Astrocyte (in vitro differentiated cells and primary cell): ENCODE data around the gene WIPF2. TPM values are rescaled to one million over a fixed set of nuclear protein-coding genes. Genes with fewer than 3 reads are reported as not detected.

ENCODE experiments used
- DNase-seq: peaks from one replicate; pipeline ENCODE4 v3.0.0-alpha.2; 2010; ENCODE audit warnings: low read depth
- FAIRE-seq: peaks from 2 replicates; lab custom pipeline; 2011; peaks lifted over from hg19 to GRCh38; lab: Jason Lieb, UNC
- H2AFZ ChIP-seq: 2 replicates; pipeline ENCODE4 v1.6.0; 2012; ENCODE audit warnings: low read depth, low read length, inconsistent platforms
- H3K27ac ChIP-seq: 2 replicates; pipeline ENCODE4 v1.5.1; 2011; ENCODE audit warnings: low read depth, low read length, inconsistent platforms
- H3K27me3 ChIP-seq: 2 replicates; pipeline ENCODE4 v1.6.0; 2011; ENCODE audit warnings: low read length, inconsistent platforms; ENCODE audit not compliant: insufficient read depth
- H3K36me3 ChIP-seq: 2 replicates; pipeline ENCODE4 v1.5.1; 2011; ENCODE audit warnings: low read length, inconsistent platforms; ENCODE audit not compliant: insufficient read depth
- H3K4me1 ChIP-seq: 2 replicates; pipeline ENCODE4 v1.5.1; 2011; ENCODE audit warnings: low read length, inconsistent platforms; ENCODE audit not compliant: insufficient read depth
- H3K4me2 ChIP-seq: 2 replicates; pipeline ENCODE4 v1.6.0; 2012; ENCODE audit warnings: low read length, inconsistent platforms
- H3K4me3 ChIP-seq: 2 replicates; pipeline ENCODE4 v1.5.1; 2011; ENCODE audit warnings: low read depth, mild to moderate bottlenecking, low read length, inconsistent platforms; ENCODE audit not compliant: insufficient read depth
- H3K79me2 ChIP-seq: 2 replicates; pipeline ENCODE4 v1.6.0; 2012; ENCODE audit warnings: mild to moderate bottlenecking, low read length, inconsistent platforms; ENCODE audit not compliant: insufficient read depth
- H3K9ac ChIP-seq: 2 replicates; pipeline ENCODE4 v1.6.0; 2012; ENCODE audit warnings: mild to moderate bottlenecking, low read length, inconsistent platforms
- H3K9me3 ChIP-seq: 2 replicates; pipeline ENCODE4 v1.5.1; 2012; ENCODE audit warnings: low read depth, mild to moderate bottlenecking, low read length, inconsistent platforms; ENCODE audit not compliant: insufficient read depth
- H4K20me1 ChIP-seq: 2 replicates; pipeline ENCODE4 v1.6.0; 2012; ENCODE audit warnings: low read length, inconsistent platforms; ENCODE audit not compliant: insufficient read depth
- H3K27ac Mint-ChIP-seq: one replicate; pipeline ENCODE4 v1.8.0; 2021; ENCODE audit warnings: mild to moderate bottlenecking, mixed read lengths; ENCODE audit not compliant: unreplicated experiment
- H3K27me3 Mint-ChIP-seq: one replicate; pipeline ENCODE4 v1.8.0; 2021; ENCODE audit warnings: low read depth, mixed read lengths; ENCODE audit not compliant: unreplicated experiment
- H3K36me3 Mint-ChIP-seq: one replicate; pipeline ENCODE4 v1.8.0; 2021; ENCODE audit warnings: low read depth, mixed read lengths; ENCODE audit not compliant: unreplicated experiment
- H3K4me1 Mint-ChIP-seq: one replicate; pipeline ENCODE4 v1.8.0; 2021; ENCODE audit warnings: low read depth, mixed read lengths; ENCODE audit not compliant: unreplicated experiment
- H3K4me3 Mint-ChIP-seq: one replicate; pipeline ENCODE4 v1.8.0; 2021; ENCODE audit warnings: mild to moderate bottlenecking, moderate library complexity, mixed read lengths; ENCODE audit not compliant: unreplicated experiment
- H3K9me3 Mint-ChIP-seq: one replicate; pipeline ENCODE4 v1.8.0; 2021; ENCODE audit warnings: mild to moderate bottlenecking, mixed read lengths; ENCODE audit not compliant: unreplicated experiment
- EZH2 ChIP-seq: IDR thresholded peaks from 2 replicates; pipeline ENCODE4 v1.6.1; 2012; ENCODE audit warnings: mild to moderate bottlenecking, low read length, inconsistent platforms; ENCODE audit not compliant: insufficient read depth
- total RNA-seq: library from RNA; stranded (reverse); gene quantifications from 2 replicates; pipeline ENCODE4 v1.2.1, GENCODE V29; 2021
- TF ChIP-seq, protein P1 (sequence below): IDR thresholded peaks from 2 replicates; pipeline ENCODE4 v1.5.1; 2011; ENCODE audit warnings: low read depth, mild to moderate bottlenecking, inconsistent platforms, low read length, moderate library complexity; ENCODE audit not compliant: insufficient read depth

Gene WIPF2
- total RNA-seq, 1 donor from 2014 or later, result 30.7 TPM

GRCh38 chr17:40312131-40312731 lies 93.1 kb downstream of the WIPF2 start:
- Histone ChIP-seq H3K27ac (no peak overlapping the region), H3K27me3 (no peaks in the 10 kb centered on the region), H3K9me3 (no peaks in the 10 kb centered on the region), H4K20me1 (no peaks in the 10 kb centered on the region), H3K4me2 (peak overlapping the region; percentile 47), H3K9ac (no peak overlapping the region), H3K4me3 (no peak overlapping the region), H3K79me2 (no peaks in the 10 kb centered on the region), H3K4me1 (peaks cover 75% of the 10 kb centered on the region), H2AFZ (no peak overlapping the region), H3K36me3 (no peaks in the 10 kb centered on the region)
- H3K27me3 Mint-ChIP-seq, result no peaks in the 10 kb centered on the region
- H3K36me3 Mint-ChIP-seq, result peaks cover 2% of the 10 kb centered on the region
- no peak for FAIRE-seq
- no peak for DNase-seq
- H3K9me3 Mint-ChIP-seq, result no peaks in the 10 kb centered on the region
- peaks cover 47% of the 10 kb centered on the region for H3K4me1 Mint-ChIP-seq
- TF ChIP-seq EZH2, result no peak
- TF ChIP-seq, protein P1, sequence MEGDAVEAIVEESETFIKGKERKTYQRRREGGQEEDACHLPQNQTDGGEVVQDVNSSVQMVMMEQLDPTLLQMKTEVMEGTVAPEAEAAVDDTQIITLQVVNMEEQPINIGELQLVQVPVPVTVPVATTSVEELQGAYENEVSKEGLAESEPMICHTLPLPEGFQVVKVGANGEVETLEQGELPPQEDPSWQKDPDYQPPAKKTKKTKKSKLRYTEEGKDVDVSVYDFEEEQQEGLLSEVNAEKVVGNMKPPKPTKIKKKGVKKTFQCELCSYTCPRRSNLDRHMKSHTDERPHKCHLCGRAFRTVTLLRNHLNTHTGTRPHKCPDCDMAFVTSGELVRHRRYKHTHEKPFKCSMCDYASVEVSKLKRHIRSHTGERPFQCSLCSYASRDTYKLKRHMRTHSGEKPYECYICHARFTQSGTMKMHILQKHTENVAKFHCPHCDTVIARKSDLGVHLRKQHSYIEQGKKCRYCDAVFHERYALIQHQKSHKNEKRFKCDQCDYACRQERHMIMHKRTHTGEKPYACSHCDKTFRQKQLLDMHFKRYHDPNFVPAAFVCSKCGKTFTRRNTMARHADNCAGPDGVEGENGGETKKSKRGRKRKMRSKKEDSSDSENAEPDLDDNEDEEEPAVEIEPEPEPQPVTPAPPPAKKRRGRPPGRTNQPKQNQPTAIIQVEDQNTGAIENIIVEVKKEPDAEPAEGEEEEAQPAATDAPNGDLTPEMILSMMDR, result no peak
- peak overlapping the region; percentile 72 for H3K4me3 Mint-ChIP-seq
- no peak overlapping the region for H3K27ac Mint-ChIP-seq

- H3K4me2 ChIP-seq, result peak overlapping the region; percentile 47
Observed at GRCh38 chr17:40312893-40313667, 94.0 kb downstream of the WIPF2 start.

More at GRCh38 chr17:40312893-40313667, 94.0 kb downstream of the WIPF2 start:
- H3K27ac Mint-ChIP-seq, result peak overlapping the region; percentile 75
- H3K9me3 Mint-ChIP-seq, result no peaks in the 10 kb centered on the region
- H4K20me1 ChIP-seq, result no peaks in the 10 kb centered on the region
- no peaks in the 10 kb centered on the region for H3K27me3 ChIP-seq
- H3K4me1 Mint-ChIP-seq, result peaks cover 49% of the 10 kb centered on the region
- H3K36me3 ChIP-seq, result no peaks in the 10 kb centered on the region
- H3K4me1 ChIP-seq, result peaks cover 74% of the 10 kb centered on the region
- H2AFZ ChIP-seq, result no peak overlapping the region
- TF ChIP-seq, protein P1, result no peak
- no peak for TF ChIP-seq EZH2
- H3K36me3 Mint-ChIP-seq, result peaks cover 2% of the 10 kb centered on the region
- DNase-seq, result no peak
- H3K9ac ChIP-seq, result no peak overlapping the region
- H3K27ac ChIP-seq, result no peak overlapping the region
- no peak overlapping the region for H3K4me3 ChIP-seq
- no peak for FAIRE-seq
- peak overlapping the region; percentile 43 for H3K4me3 Mint-ChIP-seq
- H3K79me2 ChIP-seq, result no peaks in the 10 kb centered on the region
- H3K27me3 Mint-ChIP-seq, result no peaks in the 10 kb centered on the region
- H3K9me3 ChIP-seq, result no peaks in the 10 kb centered on the region
